Measurements from ENCODE around the gene FNBP1.

Gene FNBP1

DNA sequence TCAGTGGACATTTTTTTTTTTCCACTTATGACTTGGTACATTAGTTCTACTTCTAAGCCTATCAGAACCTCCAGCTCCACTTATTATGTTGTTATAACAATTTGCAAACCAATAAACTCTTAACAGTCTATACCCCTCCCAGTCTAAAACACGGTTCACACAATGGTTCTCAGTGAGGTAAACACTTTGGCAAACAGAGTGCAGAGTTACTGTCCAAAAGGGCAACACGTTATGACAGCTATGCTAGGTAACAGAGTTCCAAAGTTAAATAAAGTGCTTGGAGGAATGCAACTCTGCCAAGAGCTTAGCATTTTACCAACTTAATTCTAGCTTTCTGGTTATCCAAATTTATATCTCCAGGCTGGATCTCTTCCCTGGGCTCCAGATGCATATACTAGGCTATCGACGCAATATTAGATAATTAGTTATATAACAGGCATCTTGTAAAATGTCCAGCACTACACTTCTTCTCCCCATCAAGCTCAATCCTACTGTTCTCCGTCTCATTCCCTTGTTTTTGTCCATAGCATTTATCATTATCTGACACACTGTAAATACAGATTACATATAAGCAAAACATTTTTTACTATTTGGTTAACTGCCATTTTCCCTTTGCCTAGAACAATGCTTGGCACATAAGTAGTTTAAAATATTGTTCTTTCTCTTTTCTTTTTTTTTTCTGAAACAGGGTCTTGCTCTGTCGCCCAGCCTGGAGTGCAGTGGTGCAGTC, 14.3 kb downstream of the FNBP1 start:
- no peak for DNase-seq (ENCODE audit: low read depth)
- no peak for TF ChIP-seq CTCF (IDR thresholded peaks at IDR 0.05; ENCODE audit: insufficient read depth, low read depth, low read length, missing control alignments)
- no peak overlapping the region for H3K4me3 ChIP-seq (ENCODE audit: low read length)

- DNase-seq (ENCODE audit: low read depth), result no peak
- no peak for TF ChIP-seq CTCF (IDR thresholded peaks at IDR 0.05; ENCODE audit: insufficient read depth, low read depth, low read length, missing control alignments)
- H3K4me3 ChIP-seq (ENCODE audit: low read length), result no peak overlapping the region
Observed at GRCh38 chr9:130027533-130028365, 15.2 kb downstream of the FNBP1 start.

- DNase-seq (ENCODE audit: low read depth), result no peak
- TF ChIP-seq CTCF (IDR thresholded peaks at IDR 0.05; ENCODE audit: insufficient read depth, low read depth, low read length, missing control alignments), result no peak
- no peak overlapping the region for H3K4me3 ChIP-seq (ENCODE audit: low read length)
Observed at GRCh38 chr9:130026583-130027340, 16.2 kb downstream of the FNBP1 start.

GRCh38 chr9:130024597-130024994, 18.4 kb downstream of the FNBP1 start:
- H3K4me3 ChIP-seq (ENCODE audit: low read length), result no peak overlapping the region
- TF ChIP-seq CTCF (IDR thresholded peaks at IDR 0.05; ENCODE audit: insufficient read depth, low read depth, low read length, missing control alignments), result no peak
- peak; percentile 74 for DNase-seq (ENCODE audit: low read depth)

DNA sequence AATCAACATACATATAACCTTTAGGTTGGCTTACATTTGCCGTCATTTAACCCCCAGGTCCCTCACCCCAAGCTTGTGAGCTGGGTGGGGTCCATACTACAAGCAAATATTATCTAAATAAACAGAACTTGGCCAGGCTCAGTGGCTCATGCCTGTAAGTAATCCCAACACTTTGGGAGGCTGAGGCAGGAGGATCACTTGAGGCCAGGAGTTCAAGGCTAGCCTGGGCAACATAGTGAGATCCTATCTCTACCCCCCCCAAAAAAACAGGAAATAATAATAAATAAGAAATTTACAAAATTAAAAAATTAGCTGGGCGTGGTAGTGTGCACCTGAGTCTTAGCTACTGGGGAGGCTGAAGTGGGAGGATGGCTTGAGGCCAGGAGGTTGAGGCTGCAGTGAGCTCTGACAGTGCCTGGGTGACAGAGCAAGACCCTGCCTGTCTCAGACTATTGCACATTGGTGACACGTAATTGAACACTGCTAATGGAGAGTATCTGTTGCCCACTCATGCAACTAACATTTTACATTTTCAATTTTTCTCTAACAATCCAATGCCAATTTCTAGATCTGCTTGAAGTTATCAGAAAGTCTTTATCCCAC, 18.9 kb downstream of the FNBP1 start:
- DNase-seq (ENCODE audit: low read depth), result no peak
- no peak overlapping the region for H3K4me3 ChIP-seq (ENCODE audit: low read length)
- no peak for TF ChIP-seq CTCF (IDR thresholded peaks at IDR 0.05; ENCODE audit: insufficient read depth, low read depth, low read length, missing control alignments)

DNA sequence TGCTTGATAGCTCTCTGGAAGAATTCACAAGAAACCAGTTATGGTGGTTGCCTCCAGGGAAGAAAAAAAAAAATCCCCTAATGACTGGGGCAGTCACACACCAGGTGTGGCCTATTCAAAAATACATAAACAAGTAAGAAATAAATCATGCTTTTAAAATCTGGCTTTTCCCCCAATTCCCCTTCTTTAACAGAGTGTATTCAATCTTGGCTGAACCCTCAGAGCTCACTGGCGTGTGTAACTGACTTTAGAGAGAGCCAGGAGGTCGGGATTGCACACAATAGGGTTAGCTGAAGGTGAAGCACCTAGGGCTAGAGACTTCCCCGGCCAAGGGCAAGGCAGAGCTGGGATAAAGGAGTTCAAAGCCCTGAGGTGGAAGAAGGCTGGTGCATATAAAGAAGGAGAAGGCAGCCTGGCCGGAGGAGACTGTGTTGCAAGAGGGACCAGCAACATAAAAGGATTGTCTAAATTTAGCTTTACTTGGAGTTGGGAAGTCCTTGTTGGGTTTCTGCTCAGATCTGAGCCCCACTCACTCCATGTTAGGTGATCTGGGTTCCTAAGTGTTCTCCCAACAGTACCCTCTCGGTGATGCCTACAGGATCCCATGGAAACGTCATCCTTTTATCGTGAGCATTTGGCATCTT, 19.7 kb downstream of the FNBP1 start:
- DNase-seq (ENCODE audit: low read depth), result peak; percentile 41
- no peak for TF ChIP-seq CTCF (IDR thresholded peaks at IDR 0.05; ENCODE audit: insufficient read depth, low read depth, low read length, missing control alignments)
- H3K4me3 ChIP-seq (ENCODE audit: low read length), result no peak overlapping the region

All from epithelial cell of esophagus (primary cell).